GM12892 (cell line): ENCODE results near the gene IFITM2.

ENCODE experiments used
- POLR2A ChIP-seq: IDR thresholded peaks from 2 replicates; pipeline ENCODE4 v1.6.1; 2011; ENCODE audit warnings: low read depth, low read length, control low read depth
- POLR2AphosphoS5 ChIP-seq: IDR thresholded peaks from 2 replicates; pipeline ENCODE4 v1.6.1; 2011; ENCODE audit warnings: low read depth, low read length, control low read depth

DNA sequence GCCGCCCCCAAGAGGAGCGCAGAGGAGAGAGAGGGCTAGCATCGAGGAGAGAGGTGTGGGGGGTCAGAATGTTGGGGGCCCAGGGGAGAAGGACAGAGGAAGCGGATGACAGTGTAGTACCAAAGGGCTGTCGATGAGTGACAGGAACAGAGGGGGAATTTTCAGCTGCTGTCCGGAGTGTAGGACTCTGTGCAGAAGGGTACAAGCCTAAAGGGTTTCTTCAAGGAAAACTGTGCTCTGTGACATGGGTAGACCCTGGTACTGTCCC is 34.8 kb upstream of the IFITM2 start:
- TF ChIP-seq POLR2A, result no peak
- no peak for TF ChIP-seq POLR2AphosphoS5
